SIG-M5 treated with dmso at 0.1 percent for 504 hours (cell line): ENCODE results near the gene DMKN.

Experiments
- DNase-seq: peaks from one replicate; lab custom pipeline; 2025; ENCODE audit not compliant: unreplicated experiment; lab: John Stamatoyannopoulos, UW

The DMKN gene

DNA sequence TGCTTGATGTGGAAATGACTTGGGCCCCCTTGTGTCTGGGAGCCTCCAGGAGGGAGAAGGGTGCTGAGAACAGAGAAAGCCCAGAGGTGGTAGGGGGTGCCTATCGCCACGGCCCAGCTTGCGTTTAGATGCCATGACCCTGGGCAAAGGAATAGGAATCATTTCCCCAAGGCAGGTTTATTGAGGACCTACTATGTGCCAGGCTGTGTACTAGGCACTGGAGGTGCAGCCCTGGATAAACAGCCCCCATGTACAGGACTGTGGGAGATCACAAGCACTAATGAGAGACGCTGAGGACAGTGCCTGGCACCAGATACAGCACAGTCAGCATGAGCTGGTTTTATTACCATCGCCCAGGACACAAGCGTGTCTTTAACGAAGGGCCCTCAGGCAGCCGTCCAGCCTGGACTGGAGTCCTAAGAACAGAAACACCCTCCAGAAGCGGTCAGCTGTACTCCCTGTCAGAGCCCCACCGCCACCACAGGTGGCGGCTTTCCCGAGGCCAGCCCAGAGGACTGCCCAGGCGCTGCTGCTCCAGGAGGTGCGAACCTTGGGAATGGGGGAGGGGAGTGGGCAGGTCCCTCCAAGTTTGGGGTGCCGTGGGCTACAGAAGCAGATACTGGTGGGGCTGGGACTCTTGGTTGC is 36.6 kb upstream of the DMKN start:
- no peak for DNase-seq

DNA sequence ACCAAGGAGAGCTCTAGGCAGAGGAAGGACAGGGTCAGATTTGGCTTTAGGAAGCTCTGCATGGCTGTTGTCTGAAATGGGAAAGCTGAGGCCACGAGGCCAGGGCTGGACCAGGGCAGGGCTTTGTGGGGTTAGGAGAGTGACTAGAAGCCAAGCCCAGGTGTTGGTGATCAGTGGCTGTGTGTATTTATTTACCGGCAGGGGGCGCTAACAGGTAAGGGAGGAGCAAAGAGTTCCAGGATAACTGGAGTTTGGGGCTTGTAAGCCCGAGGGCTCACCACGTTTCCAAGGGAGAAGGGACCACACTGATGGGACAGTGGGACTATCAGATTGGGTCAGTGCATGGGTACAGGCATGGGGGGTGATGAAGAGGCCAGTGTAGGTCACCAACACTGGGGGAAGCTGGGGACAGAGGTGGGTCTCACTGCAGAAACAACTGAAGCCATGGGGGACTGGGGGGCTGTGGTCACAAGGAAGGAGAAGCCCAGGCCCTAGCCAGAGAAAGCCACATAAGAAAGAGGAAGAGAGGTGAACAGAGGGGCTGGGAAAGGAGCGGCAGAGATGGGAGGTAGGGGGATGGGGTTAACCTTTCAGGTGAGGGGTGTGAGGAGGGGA is 35.8 kb upstream of the DMKN start:
- peak; percentile 45 for DNase-seq

DNA sequence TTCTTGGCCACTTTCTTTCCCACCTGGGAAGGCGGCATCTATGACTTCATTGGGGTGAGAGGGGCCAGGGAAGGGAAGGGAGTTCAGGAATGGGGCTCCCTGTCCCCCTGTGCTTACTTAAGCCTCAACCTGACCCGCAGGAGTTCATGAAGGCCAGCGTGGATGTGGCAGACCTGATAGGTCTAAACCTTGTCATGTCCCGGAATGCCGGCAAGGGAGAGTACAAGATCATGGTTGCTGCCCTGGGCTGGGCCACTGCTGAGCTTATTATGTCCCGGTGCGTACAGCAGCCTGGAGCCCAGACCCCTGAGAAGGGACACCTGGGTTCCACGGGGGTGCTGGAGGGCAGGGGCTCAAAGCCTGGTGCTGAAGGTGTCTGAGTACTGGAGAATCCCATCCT is 33.1 kb upstream of the DMKN start:
- no peak for DNase-seq

DNA sequence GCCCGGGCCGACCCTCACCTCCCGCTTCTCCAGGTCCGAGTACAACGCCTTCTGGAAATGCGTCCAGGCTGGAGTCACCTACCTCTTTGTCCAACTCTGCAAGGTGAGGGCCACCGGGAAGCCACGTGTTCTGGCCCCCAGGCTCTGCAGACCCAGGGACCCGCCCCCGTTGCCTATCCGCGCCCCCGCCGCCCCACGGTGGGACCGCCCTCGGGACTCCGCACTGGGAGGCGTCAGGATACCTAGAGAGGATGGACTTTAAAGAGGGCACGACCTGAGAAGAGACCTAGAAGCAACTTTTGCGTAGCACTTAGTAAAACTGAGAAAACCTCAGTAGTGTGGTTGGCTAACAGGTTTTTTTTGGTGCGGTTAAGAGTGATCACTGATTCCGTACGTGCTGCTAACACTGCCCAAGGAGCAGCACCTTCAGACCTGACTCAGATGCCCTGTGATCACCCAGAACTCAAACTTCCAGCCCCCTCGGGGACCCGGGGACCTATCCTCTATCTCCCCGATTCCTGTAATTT is 32.5 kb upstream of the DMKN start:
- DNase-seq, result no peak

DNA sequence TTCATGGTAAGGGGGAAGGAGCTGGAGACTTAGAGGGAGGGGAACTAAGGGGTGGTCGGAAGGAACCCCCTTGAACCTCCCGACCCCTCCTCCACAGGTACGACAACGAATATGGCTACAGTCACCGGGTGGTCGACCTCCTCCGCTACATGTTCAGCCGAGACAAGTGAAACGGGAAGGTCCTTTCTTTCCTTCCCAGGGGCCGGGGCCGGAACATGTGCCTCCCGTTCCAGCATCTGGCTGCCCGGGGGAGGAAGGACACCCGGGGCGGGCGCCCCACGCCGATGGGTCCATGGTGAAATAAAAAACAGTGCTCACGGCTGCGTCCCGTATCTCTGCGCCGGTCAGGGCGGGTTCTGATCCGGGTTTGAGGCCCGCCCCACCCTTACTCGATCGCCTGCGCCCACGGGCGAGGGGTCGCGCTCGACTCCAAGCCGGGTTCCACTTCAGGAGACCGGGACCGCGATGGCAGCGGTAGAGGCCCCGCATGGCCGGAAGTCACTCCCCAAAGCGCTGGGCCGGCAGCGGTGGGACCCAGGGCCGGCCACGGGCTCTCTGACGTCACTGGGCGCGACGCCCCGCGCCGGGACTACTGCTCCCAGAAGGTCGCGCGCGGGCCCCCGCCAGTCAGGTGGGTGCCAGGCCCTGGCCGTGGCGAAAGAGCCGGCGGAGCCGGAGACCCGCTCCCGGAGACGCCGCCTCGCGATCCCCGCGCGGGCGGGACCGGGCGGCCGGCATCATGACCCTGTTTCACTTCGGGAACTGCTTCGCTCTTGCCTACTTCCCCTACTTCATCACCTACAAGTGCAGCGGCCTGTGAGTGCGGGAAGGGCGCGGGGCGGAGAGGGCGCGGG is 31.8 kb upstream of the DMKN start, which contains the start of gene TMEM147:
TMEM147 (plus strand) TSS at position 626 of the 854 bp plus-strand sequence; CDS start at position 740, 114 bp downstream.
- DNase-seq, result peak; percentile 70

DNA sequence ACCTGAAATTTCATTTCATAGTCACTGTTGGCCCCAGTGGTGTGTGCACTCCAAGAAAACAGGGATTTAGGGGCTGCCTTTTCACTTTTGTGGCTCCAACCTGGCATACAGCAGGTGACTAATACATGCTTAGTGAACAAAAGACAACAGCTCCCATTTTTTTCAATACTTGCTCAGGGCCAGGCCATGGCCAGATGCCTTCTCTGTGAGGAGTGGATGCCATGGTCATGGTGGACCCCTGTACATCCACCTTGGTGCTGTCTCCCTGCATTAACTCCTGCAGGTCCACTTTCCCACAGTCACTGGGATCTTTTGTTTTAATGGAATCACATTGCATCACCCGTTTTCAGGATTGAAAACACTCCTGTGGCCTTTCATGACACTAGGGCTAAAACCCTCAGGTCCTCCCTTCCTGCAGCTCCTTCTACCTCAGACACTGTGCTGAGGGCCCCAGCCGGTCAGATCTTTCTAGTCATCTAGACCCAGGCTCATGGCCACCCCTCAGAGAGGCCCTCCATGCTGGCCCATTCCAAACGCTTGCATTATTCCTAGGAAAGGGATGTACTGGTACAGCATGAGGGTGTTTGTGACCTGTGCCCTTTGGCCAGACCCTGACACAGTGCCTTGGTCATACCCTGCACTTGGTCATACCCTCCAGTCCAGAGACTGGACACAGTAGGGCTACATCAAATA is 30.8 kb upstream of the DMKN start:
- no peak for DNase-seq

DNA sequence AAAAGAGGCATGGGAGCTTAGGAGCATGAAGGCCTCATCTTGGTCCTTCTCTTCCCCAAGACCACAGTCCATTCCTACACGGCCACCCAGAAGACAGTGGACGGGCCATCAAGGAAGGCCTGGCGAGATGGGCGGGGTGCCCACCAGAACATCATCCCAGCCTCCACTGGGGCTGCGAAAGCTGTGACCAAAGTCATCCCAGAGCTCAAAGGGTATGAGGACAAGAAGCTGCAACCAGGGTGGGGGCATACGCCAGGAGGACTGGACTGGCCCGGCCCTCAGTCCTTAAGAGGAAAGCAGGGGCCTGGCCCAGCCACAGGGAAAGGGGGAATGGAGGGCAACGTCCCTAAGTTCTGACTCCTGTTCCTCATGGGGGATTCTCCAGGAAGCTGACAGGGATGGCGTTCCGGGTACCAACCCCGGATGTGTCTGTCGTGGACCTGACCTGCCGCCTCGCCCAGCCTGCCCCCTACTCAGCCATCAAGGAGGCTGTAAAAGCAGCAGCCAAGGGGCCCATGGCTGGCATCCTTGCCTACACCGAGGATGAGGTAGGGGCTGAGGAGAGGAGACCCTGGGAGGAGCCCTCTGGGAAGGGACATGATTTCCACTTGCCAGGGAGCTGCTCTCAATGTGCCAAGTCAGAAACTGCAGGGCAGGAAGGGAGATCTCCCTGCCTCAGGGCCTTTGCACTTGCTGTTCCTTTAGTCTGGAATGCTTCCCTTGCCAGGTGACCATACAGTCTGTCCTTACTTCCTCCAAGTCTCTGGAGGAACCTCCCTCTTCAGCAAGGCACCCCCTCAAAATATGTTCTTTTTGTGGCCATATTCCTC is 30.0 kb upstream of the DMKN start:
- DNase-seq, result no peak

DNA sequence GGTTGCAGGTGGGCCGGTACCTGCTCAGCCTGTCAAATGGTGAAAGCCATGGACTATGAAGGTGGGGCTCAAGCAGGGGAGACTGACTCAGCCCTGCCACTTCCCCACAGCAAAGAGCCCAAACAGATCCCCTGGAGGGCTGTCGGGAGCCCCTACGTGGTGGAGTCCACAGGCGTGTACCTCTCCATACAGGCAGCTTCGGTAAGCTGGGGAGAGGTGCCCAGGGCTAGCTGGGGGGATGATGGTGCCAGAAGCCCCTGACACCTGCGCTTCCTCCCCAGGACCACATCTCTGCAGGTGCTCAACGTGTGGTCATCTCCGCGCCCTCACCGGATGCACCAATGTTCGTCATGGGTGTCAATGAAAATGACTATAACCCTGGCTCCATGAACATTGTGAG is 28.8 kb upstream of the DMKN start:
- DNase-seq, result no peak

DNA sequence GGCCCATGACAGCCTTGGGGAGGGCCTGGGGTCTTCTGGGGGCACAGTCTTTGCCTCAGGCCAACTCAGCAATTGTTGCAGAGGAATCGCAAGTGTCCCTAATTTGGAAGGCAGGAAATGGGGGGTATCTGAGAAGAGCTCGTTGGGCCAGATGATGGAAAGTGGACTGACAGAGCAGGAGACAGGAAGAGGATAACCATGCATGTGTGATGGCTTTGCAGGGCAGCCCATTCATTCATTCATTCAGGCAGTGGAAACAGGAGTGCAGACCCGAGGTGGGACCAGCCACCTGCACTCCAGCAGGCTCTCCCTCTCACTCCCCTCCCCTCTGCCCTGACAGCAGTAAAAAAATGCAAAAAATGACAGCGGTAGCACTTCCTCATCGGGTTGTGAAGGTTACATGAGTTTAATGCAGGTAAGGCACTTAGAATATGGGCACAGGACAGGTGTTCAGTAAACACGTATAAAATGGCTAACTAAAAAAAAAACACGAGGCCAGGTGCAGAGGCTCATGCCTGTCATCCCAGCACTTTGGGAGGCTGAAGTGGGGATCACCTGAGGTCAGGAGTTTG is 27.0 kb upstream of the DMKN start:
- DNase-seq, result no peak

DNA sequence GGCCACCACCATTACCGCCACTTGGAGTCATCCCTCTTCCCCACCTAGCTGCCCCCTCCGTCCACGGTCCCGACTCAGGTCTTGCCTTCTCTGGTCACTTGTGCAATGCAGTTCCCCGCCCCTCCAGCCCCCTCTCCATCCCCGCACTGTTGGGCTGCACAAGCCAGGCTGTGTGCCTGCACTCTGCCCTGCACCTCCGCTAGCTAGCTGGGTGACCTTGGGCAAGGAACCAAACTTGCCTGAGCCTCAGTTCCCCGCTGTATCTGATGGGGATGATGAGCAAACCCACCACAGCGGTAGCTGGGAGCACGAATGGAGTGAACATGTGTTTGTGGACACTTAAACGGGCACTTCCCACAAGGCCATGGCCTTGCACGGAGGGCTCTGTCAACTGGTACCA is 26.4 kb upstream of the DMKN start:
- DNase-seq, result no peak

DNA sequence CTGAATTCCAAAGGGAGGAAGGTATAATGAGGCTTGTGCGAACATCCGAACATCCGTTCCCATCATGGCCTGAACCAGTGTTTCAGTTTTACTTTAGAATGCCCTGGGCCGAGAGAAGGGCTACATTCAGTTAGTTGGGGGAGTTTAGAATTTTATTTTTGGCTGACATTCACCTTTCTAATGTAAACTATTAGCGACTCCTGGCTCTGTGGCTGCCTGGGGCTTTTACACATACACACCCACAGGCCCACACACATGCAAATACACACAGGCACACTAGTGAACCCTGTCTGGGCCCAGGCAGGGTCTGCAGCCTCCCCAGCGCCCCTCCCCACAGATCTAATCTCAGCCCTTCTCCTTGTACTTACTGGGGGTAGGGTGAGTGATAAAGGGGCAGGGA is 25.9 kb upstream of the DMKN start:
- DNase-seq, result no peak

DNA sequence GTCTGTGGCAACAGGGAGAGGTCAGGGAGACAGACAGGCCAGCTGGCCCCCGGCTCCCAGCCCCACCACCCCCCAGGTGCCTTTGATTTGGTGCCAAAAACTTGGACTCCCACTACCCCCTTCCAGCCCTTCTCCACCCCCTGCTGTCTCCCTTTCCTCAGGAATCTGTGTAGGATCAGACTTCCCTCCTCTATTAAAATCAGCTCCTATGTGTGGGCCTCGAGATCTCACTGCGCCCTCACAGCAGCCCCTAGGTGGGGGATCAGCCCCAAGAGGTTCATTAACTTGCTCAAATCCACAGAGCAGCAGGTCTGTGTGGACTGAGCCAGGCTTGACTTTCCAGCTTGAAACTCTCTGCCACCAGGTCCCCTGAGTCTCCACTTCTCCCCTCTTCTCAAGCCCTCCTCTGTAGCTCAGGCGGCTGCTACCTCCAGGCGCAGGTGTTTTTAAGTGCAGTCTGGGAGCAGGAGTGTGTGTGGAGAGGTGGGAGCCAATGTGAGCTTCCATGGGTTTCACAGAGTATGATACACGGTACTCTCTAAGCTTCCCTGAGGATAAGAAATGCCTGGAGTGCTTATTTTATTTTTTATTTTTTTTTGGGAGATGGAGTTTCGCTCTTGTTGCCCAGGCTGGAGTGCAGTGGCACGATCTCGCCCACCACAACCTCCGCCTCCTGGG is 21.5 kb upstream of the DMKN start:
- no peak for DNase-seq

DNA sequence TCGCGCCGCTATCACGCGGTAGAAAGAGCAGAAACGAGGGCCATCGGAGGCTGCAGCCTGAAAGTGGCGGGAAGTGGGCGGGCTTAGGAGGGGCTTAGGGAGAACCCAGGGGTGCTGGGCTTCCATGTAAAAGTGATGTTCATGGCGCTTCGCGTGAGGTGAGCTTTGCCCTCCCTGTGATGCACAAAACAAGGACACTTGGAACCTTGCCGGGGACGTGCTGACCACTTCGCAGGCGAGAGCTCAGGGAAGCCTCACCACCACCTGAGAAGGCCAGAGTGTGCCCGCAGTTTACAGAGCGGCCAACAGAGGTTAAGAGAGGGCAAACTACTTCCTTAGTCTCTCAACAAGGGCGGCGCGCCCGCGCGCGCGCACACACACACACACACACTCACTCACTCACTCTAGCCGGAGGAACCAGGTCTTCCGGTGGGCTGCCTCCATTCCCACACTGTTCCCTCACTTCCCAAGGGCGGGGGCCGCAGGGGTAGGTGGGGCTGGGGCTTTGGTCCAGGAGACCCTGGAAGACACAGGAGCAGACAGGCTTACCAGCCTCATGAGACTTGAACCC is 20.5 kb upstream of the DMKN start:
- DNase-seq, result no peak

DNA sequence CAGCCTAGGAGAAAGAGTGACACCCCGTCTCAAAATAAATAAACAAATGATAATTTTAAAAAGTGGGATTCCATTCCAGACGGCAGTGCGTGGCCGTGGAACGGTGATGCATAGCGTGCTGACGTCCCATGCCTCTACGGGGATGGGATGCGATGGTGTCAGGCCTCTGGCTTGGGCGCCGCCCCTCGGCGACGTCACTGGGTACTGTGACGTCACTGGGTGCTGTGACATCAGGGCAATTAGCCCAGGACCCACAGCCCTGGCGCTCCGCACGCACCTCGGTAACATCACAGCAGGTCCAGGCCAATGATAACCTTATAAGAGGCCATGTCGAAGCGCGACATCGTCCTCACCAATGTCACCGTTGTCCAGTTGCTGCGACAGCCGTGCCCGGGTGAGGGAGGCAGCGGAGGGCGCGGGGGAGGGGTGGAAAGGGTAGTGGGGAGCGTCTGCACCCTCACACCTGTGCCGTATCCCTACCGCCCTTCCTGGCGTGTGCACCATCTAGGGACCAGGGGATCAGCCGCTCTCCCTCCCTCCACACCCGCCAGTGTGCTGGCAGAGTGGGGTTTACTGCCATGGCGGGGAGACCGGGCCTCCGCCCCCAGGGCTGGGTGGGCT is 19.9 kb upstream of the DMKN start, which contains the start of gene GAPDHS:
GAPDHS (plus strand) TSS at position 256 of the 621 bp plus-strand sequence; CDS start at position 328, 72 bp downstream.
- no peak for DNase-seq

DNA sequence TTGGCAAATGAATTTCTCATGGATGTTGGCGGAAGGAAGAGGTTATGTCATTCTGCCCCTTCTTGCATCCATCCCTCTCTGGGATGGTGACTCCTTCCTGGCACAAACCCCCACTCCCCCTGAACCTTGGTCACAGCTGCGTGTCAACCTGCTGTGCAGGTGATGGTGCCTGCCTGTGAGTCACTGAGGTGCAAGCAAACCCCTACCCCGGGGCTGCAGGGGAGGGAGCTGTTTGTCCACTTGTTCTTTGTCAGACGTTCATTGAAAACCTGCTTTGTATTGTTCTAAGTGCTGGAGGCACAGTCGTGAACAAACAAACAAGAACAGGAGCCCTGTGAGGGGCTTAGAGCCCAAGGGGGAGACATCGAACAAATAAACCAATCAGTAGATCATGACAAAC is 17.8 kb upstream of the DMKN start:
- no peak for DNase-seq

DNA sequence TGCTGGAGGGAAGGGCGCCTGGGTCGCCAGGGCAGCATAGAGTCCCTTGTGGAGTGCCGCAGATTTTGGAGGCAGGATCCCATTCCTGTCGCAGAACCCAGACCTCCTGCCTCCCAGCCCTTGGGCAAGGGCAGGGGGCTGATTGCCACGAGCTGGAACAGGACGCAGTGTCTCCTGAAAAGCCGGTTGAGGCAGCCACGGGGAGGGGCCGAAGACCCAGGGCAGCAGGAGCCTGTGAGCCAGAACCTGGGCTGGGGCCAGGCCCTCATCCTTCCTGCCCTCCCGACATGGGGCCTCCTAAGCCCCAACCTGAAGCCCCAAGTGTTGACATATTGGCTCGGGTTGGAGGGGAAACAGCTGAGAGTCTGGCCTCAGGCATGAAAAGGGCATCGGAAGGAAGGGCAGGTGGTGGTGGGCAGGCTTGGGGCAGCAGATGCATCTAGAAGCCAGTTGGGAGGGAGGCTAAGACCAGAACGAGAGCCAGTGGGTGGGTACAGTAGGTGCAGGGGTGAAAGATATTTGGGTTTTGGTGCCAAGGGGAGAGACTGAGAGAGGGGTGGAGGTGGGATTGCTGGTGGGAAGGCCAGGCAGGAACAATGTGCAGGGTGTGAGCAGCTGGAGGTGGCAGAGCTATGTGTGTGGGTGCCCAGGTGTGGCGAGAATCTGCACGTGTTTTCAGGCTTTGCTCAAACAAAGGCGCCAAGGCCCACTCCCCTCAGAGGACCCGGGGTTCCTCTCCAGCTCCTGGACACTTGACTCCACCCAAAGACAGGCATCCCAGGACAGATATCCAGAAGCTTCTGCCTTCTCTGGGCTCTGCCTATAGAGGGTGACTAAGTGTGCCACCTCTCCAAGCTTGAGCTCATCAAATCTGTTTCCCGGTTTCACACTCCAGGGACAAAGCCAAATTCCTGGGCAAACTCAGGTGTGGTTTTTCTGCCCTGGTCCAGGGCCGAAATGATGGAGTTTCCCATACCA is 16.1 kb upstream of the DMKN start:
- no peak for DNase-seq
